Endodermal cell (in vitro differentiated cells): ENCODE measurements around the gene CHSY1. TPM values are rescaled to one million over a fixed set of nuclear protein-coding genes. Genes with fewer than 3 reads are reported as not detected.
A peak's percentile ranks its signal among the peaks of the same experiment; 100 is the strongest.

Experiments used
- DNase-seq: peaks from one replicate; pipeline ENCODE4 v3.0.0-alpha.2; 2017
- H3K27ac ChIP-seq: 2 replicates; pipeline ENCODE4 v1.5.1; 2013; ENCODE audit warnings: mild to moderate bottlenecking, low read depth, low read length, moderate library complexity
- H3K27me3 ChIP-seq: 2 replicates; pipeline ENCODE4 v1.6.1; 2013; ENCODE audit warnings: mild to moderate bottlenecking, low read length, moderate library complexity; ENCODE audit not compliant: insufficient read depth, control insufficient read depth, poor library complexity, severe bottlenecking
- H3K36me3 ChIP-seq: 2 replicates; pipeline ENCODE4 v1.7.0; 2013; ENCODE audit warnings: mild to moderate bottlenecking, low read length, moderate library complexity; ENCODE audit not compliant: control insufficient read depth, insufficient read depth
- H3K4me1 ChIP-seq: one replicate; pipeline ENCODE4 v1.7.0; 2013; ENCODE audit warnings: low read length; ENCODE audit not compliant: control insufficient read depth, insufficient read depth
- H3K4me3 ChIP-seq: 2 replicates; pipeline ENCODE4 v1.5.1; 2013; ENCODE audit warnings: mild to moderate bottlenecking, low read length, moderate library complexity
- H3K9ac ChIP-seq: 2 replicates; pipeline ENCODE4 v1.6.1; 2013; ENCODE audit warnings: mild to moderate bottlenecking, low read length, moderate library complexity; ENCODE audit not compliant: poor library complexity, severe bottlenecking; ENCODE audit errors: extremely low read depth
- H3K9me3 ChIP-seq: 2 replicates; pipeline ENCODE4 v1.6.1; 2013; ENCODE audit warnings: mild to moderate bottlenecking, low read length, moderate library complexity; ENCODE audit not compliant: control insufficient read depth
- H3K27ac Mint-ChIP-seq: 2 replicates; pipeline ENCODE4 v1.8.0; 2020; ENCODE audit warnings: mixed read lengths
- H3K27me3 Mint-ChIP-seq: 2 replicates; pipeline ENCODE4 v1.8.0; 2021; ENCODE audit warnings: mild to moderate bottlenecking, mixed read lengths; ENCODE audit not compliant: insufficient read depth
- H3K36me3 Mint-ChIP-seq: 2 replicates; pipeline ENCODE4 v1.8.0; 2020; ENCODE audit warnings: low read depth, mixed read lengths
- H3K4me1 Mint-ChIP-seq: 2 replicates; pipeline ENCODE4 v1.8.0; 2020; ENCODE audit warnings: mixed read lengths
- H3K4me3 Mint-ChIP-seq: 2 replicates; pipeline ENCODE4 v1.8.0; 2020; ENCODE audit warnings: mild to moderate bottlenecking, moderate library complexity, mixed read lengths
- H3K9me3 Mint-ChIP-seq: 2 replicates; pipeline ENCODE4 v1.8.0; 2020; ENCODE audit warnings: mild to moderate bottlenecking, mixed read lengths
- CTCF ChIP-seq: fragments of 200-600 bp; sonication (generic); conservative IDR thresholded peaks from 2 replicates; pipeline ENCODE4 v1.5.0; 2021; ENCODE audit warnings: antibody characterized with exemption, mild to moderate bottlenecking
- WGBS, 2 experiments: methylation state at CpG; one replicate each; pipeline versions ENCODE4 v1.1.5 to v1.1.7; 2013; ENCODE audit warnings: missing lambda C conversion rate in 2 of 2, mixed read lengths in 1 of 2; ENCODE audit not compliant: insufficient coverage in 1 of 2, insufficient read length in 1 of 2; 5-methylcytosine and 5-hydroxymethylcytosine counted together
- long read RNA-seq, 4 experiments: library from polyadenylated mRNA in 2 of 4; library from RNA in 1 of 4; library from capped mRNA in 1 of 4; stranded (forward) in 3 of 4; unstranded in 1 of 4; transcript quantifications; one replicate each; pipeline ENCODE4 v2.0.0, GENCODE V29; 2020 to 2021; ENCODE audit warnings: inconsistent platforms in 1 of 4
- polyA plus RNA-seq, 2 experiments: library from polyadenylated mRNA; stranded (reverse); fragments of 50-300 nt; gene quantifications; one replicate each; pipeline ENCODE4 v1.2.3, GENCODE V29; 2013
- total RNA-seq, 2 donors: library from RNA; stranded (reverse); fragmentation: NEBNext Ultra II Directional in 1 of 2; extraction: Animal tissue kit (Norgen Biotek cat#: 25700) in 1 of 2; gene quantifications; 2 replicates in 1 of 2; 3 replicates in 1 of 2; pipeline ENCODE4 v1.2.1, GENCODE V29; 2021

The CHSY1 gene
- 10 to 100 TPM; 33.3 to 39.9 TPM for total RNA-seq
- 29.5 TPM for polyA plus RNA-seq (2013, experiment 1 of 2)
- polyA plus RNA-seq (2013, experiment 2 of 2), result 29.7 TPM
- long read RNA-seq, experiment 1, full-length matches to known transcripts, result 3 of 12 reads
- long read RNA-seq, experiment 1, partial matches to known transcripts, result 1 of 12 reads
- long read RNA-seq, experiment 1, other reads (novel, unspliced or antisense), result 8 of 12 reads
- long read RNA-seq, experiment 2, full-length matches to known transcripts, result 68 of 102 reads
- long read RNA-seq, experiment 2, partial matches to known transcripts, result 15 of 102 reads
- long read RNA-seq, experiment 2, other reads (novel, unspliced or antisense), result 19 of 102 reads
- long read RNA-seq, experiment 3, partial matches to known transcripts, result 24 of 26 reads
- long read RNA-seq, experiment 3, other reads (novel, unspliced or antisense), result 2 of 26 reads
- long read RNA-seq, experiment 4, partial matches to known transcripts, result 0 of 2 reads
- long read RNA-seq, experiment 4, other reads (novel, unspliced or antisense), result 2 of 2 reads

GRCh38 chr15:101251830-101252820 is at the start of gene CHSY1:
Gene CHSY1 (minus strand): TSS chr15:101252048. CDS start chr15:101251456, 592 bp downstream.
- Histone ChIP-seq H3K27me3 (no peaks in the 10 kb centered on the region), H3K36me3 (peaks cover 11% of the 10 kb centered on the region), H3K4me3 (peak within 1 kb of the TSS; percentile 93), H3K9ac (peak within 1 kb of the TSS; percentile 53), H3K4me1 (no peaks in the 10 kb centered on the region), H3K9me3 (no peaks in the 10 kb centered on the region), H3K27ac (no peak within 1 kb of the TSS)
- Mint-ChIP-seq H3K36me3 (peaks cover 2% of the 10 kb centered on the region), H3K4me1 (peaks cover 19% of the 10 kb centered on the region), H3K27ac (peak within 1 kb of the TSS; percentile 52), H3K9me3 (no peaks in the 10 kb centered on the region), H3K27me3 (no peaks in the 10 kb centered on the region), H3K4me3 (peak within 1 kb of the TSS; percentile 85)
- TF ChIP-seq CTCF, result peak; percentile 17
- DNase-seq, result peak; percentile 85
- 3 to 4% methylated on average over 26 to 108 of the region's 108 CpGs for WGBS, 2 experiments

- Mint-ChIP-seq H3K4me3 (peak overlapping the region; percentile 87), H3K36me3 (peaks cover 5% of the 10 kb centered on the region), H3K27ac (no peak overlapping the region), H3K9me3 (no peaks in the 10 kb centered on the region), H3K27me3 (no peaks in the 10 kb centered on the region), H3K4me1 (peaks cover 13% of the 10 kb centered on the region)
- H3K36me3 ChIP-seq, result peaks cover 9% of the 10 kb centered on the region
- H3K9ac ChIP-seq, result no peak overlapping the region
- no peaks in the 10 kb centered on the region for H3K4me1 ChIP-seq
- TF ChIP-seq CTCF, result no peak
- DNase-seq, result peak; percentile 13
- H3K27me3 ChIP-seq, result no peaks in the 10 kb centered on the region
- WGBS, 2 experiments, result 93 to 100% methylated on average over 1 to 7 of the region's 9 CpGs
- peak overlapping the region; percentile 92 for H3K4me3 ChIP-seq
- no peaks in the 10 kb centered on the region for H3K9me3 ChIP-seq
- H3K27ac ChIP-seq, result no peak overlapping the region
Observed at GRCh38 chr15:101296418-101297405, 44.9 kb upstream of the CHSY1 start.
